H9 (cell line): ENCODE data around the gene XPNPEP2. TPM values are rescaled to one million over a fixed set of nuclear protein-coding genes. Genes with fewer than 3 reads are reported as not detected.

Experiments used
- DNase-seq: peaks from one replicate; pipeline ENCODE4 v3.0.0-alpha.2; 2017
- H2AFZ ChIP-seq: one replicate; pipeline ENCODE4 v1.6.1; 2013; ENCODE audit warnings: mild to moderate bottlenecking, low read length, control low read depth, moderate library complexity
- H2AK5ac ChIP-seq: 2 replicates; pipeline ENCODE4 v1.6.1; 2013; ENCODE audit warnings: low read length, control low read depth, mixed read lengths; ENCODE audit not compliant: insufficient read length
- H2BK120ac ChIP-seq: one replicate; pipeline ENCODE4 v1.6.1; 2013; ENCODE audit warnings: low read depth, mild to moderate bottlenecking, low read length, control low read depth, inconsistent platforms; ENCODE audit not compliant: poor library complexity, severe bottlenecking
- H2BK12ac ChIP-seq: 2 replicates; pipeline ENCODE4 v1.6.1; 2013; ENCODE audit warnings: low read length, control low read depth, mixed read lengths, low read depth; ENCODE audit not compliant: insufficient read length
- H2BK15ac ChIP-seq: 2 replicates; pipeline ENCODE4 v1.6.1; 2013; ENCODE audit warnings: low read depth, low read length, control low read depth
- H2BK20ac ChIP-seq: one replicate; pipeline ENCODE4 v1.6.1; 2013; ENCODE audit warnings: low read depth, mild to moderate bottlenecking, low read length, control low read depth, inconsistent platforms; ENCODE audit not compliant: poor library complexity, severe bottlenecking
- H2BK5ac ChIP-seq: 2 replicates; pipeline ENCODE4 v1.6.1; 2013; ENCODE audit warnings: low read length, control low read depth, mixed read lengths; ENCODE audit not compliant: insufficient read length
- H3K14ac ChIP-seq: 2 replicates; pipeline ENCODE4 v1.6.1; 2013; ENCODE audit warnings: low read length, control low read depth; ENCODE audit not compliant: insufficient read depth
- H3K18ac ChIP-seq: 2 replicates; pipeline ENCODE4 v1.6.1; 2013; ENCODE audit warnings: low read depth, mild to moderate bottlenecking, mixed read lengths, low read length, control low read depth; ENCODE audit not compliant: insufficient read length
- H3K23ac ChIP-seq: 2 replicates; pipeline ENCODE4 v1.6.1; 2013; ENCODE audit warnings: low read length, control low read depth, mixed read lengths, low read depth; ENCODE audit not compliant: insufficient read length
- H3K23me2 ChIP-seq: 2 replicates; pipeline ENCODE4 v1.6.1; 2013; ENCODE audit warnings: low read depth, mild to moderate bottlenecking, mixed read lengths, low read length, control low read depth; ENCODE audit not compliant: insufficient read length, poor library complexity, severe bottlenecking
- H3K27ac ChIP-seq: 2 replicates; pipeline ENCODE4 v1.5.1; 2013; ENCODE audit warnings: low read length, control low read depth, mixed read lengths, low read depth; ENCODE audit not compliant: insufficient read length
- H3K27me3 ChIP-seq: 2 replicates; pipeline ENCODE4 v1.6.1; 2013; ENCODE audit warnings: low read length, control low read depth, inconsistent platforms; ENCODE audit not compliant: insufficient read depth
- H3K4ac ChIP-seq: 2 replicates; pipeline ENCODE4 v1.6.1; 2013; ENCODE audit warnings: low read depth, mild to moderate bottlenecking, control low read depth, inconsistent platforms, low read length, moderate library complexity
- H3K4me1 ChIP-seq: 2 replicates; pipeline ENCODE4 v1.6.1; 2013; ENCODE audit warnings: low read length, control low read depth, inconsistent platforms; ENCODE audit not compliant: insufficient read depth
- H3K4me2 ChIP-seq: 2 replicates; pipeline ENCODE4 v1.6.1; 2013; ENCODE audit warnings: low read length, control low read depth, mixed read lengths; ENCODE audit not compliant: insufficient read length, insufficient read depth
- H3K56ac ChIP-seq: 2 replicates; pipeline ENCODE4 v1.6.1; 2013; ENCODE audit warnings: low read depth, mild to moderate bottlenecking, mixed read lengths, low read length, control low read depth; ENCODE audit not compliant: insufficient read length
- H3K79me1 ChIP-seq: 2 replicates; pipeline ENCODE4 v1.6.1; 2013; ENCODE audit warnings: low read depth, mild to moderate bottlenecking, moderate library complexity, low read length, control low read depth, inconsistent platforms; ENCODE audit not compliant: insufficient read depth, poor library complexity, severe bottlenecking
- H3K79me2 ChIP-seq: 2 replicates; pipeline ENCODE4 v1.6.1; 2013; ENCODE audit warnings: low read length, control low read depth, inconsistent platforms; ENCODE audit not compliant: insufficient read depth
- H3K9ac ChIP-seq: 2 replicates; pipeline ENCODE4 v1.6.1; 2013; ENCODE audit warnings: low read length, control low read depth, mixed read lengths; ENCODE audit not compliant: insufficient read length; ENCODE audit errors: extremely low read depth
- H3K9me3 ChIP-seq: one replicate; pipeline ENCODE4 v1.6.1; 2013; ENCODE audit warnings: low read depth, low read length, inconsistent platforms; ENCODE audit not compliant: control insufficient read depth
- H3T11ph ChIP-seq: one replicate; pipeline ENCODE4 v1.6.1; 2013; ENCODE audit warnings: mild to moderate bottlenecking, low read length, control low read depth, inconsistent platforms
- H4K20me1 ChIP-seq: one replicate; pipeline ENCODE4 v1.6.1; 2013; ENCODE audit not compliant: control insufficient read depth, insufficient read length, insufficient read depth
- H4K5ac ChIP-seq: 2 replicates; pipeline ENCODE4 v1.6.1; 2013; ENCODE audit warnings: low read depth, mild to moderate bottlenecking, mixed read lengths, low read length, control low read depth; ENCODE audit not compliant: insufficient read length
- H4K8ac ChIP-seq: replicated peaks from 2 replicates; pipeline ENCODE4 v1.6.1; 2013; ENCODE audit warnings: low read length, control low read depth, mixed read lengths, low read depth; ENCODE audit not compliant: insufficient read length
- H4K91ac ChIP-seq: 2 replicates; pipeline ENCODE4 v1.6.1; 2013; ENCODE audit warnings: low read depth, mild to moderate bottlenecking, moderate library complexity, mixed read lengths, low read length, control low read depth; ENCODE audit not compliant: insufficient read length
- H3K27ac Mint-ChIP-seq, 3 experiments: 2 replicates in 2 of 3; 3 replicates in 1 of 3; pipeline ENCODE4 v1.8.0; 2020 to 2021; ENCODE audit warnings: mixed read lengths in 3 of 3, mild to moderate bottlenecking in 1 of 3, moderate library complexity in 1 of 3
- H3K27me3 Mint-ChIP-seq: 2 replicates; pipeline ENCODE4 v1.8.0; 2021; ENCODE audit warnings: low read depth, mild to moderate bottlenecking, moderate library complexity, mixed read lengths
- H3K36me3 Mint-ChIP-seq, 3 experiments: 2 replicates in 2 of 3; 3 replicates in 1 of 3; pipeline ENCODE4 v1.8.0; 2020 to 2021; ENCODE audit warnings: low read depth in 3 of 3, mixed read lengths in 3 of 3; ENCODE audit not compliant: insufficient read depth in 1 of 3
- H3K4me1 Mint-ChIP-seq, 2 experiments: 2 replicates each; pipeline ENCODE4 v1.8.0; 2020; ENCODE audit warnings: mixed read lengths in 2 of 2
- H3K4me3 Mint-ChIP-seq, 2 experiments: 2 replicates in 1 of 2; 3 replicates in 1 of 2; pipeline ENCODE4 v1.8.0; 2020 to 2021; ENCODE audit warnings: mild to moderate bottlenecking in 2 of 2, mixed read lengths in 2 of 2, moderate library complexity in 1 of 2
- H3K9me3 Mint-ChIP-seq, 2 experiments: 2 replicates in 1 of 2; 3 replicates in 1 of 2; pipeline ENCODE4 v1.8.0; 2020; ENCODE audit warnings: mild to moderate bottlenecking in 2 of 2, mixed read lengths in 2 of 2, moderate library complexity in 1 of 2
- WGBS: extraction: QIAGEN DNeasy Blood & Tissue Kit; methylation state at CpG from one replicate; pipeline ENCODE4 v1.1.7; 2013; ENCODE audit warnings: missing lambda C conversion rate, low lambda C conversion rate, mixed read lengths; ENCODE audit not compliant: insufficient read length; ENCODE audit errors: extremely low coverage; 5-methylcytosine and 5-hydroxymethylcytosine counted together
- total RNA-seq: library from RNA; stranded (reverse); gene quantifications from 2 replicates; pipeline ENCODE4 v1.2.1, GENCODE V29; 2021
- TF ChIP-seq, protein P1 (sequence below): fragments of 200-600 bp; sonication (generic); conservative IDR thresholded peaks from 3 replicates; pipeline ENCODE4 v1.8.0; 2021; ENCODE audit warnings: antibody characterized with exemption, mild to moderate bottlenecking

XPNPEP2 gene
- total RNA-seq, 1 experiment from 2014 or later = 0.11 TPM

DNA sequence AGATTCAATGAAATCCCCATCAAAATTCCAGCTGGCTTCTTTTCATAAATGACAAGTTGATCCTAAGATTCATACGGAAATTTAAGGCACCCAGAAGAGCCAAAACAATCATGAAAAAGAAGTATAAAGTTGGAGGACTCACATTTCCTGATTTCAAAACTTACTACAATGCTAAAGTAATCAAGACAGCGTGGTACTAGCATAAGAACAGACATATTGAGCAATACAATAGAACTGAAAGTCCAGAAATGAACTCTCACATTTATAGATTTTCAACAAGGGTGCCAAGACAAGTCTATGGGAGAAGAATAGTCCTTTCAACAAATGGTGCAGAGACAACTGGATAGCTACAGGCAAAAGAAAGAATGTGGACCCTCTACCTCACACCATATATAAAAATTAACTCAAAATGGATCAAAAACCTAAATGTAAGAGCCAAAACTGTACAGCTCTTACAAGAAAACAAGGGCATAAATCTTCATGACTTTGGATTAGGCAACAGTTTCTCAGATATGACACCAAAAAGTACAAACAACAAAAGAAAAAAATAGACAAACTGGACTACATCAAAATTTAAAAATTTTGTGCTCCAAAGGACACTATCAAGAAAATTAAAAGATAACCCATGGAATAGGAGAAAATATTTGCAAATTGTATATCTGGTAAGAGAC is 69.5 kb downstream of the XPNPEP2 start:
- Histone ChIP-seq H2BK15ac (no peak overlapping the region), H3K27ac (no peak overlapping the region), H2BK120ac (no peak overlapping the region), H2BK5ac (no peak overlapping the region), H3K79me2 (no peaks in the 10 kb centered on the region), H3K14ac (no peak overlapping the region), H4K5ac (no peak overlapping the region), H4K8ac (no peak overlapping the region), H2AFZ (no peak overlapping the region), H2BK12ac (no peak overlapping the region), H2AK5ac (no peak overlapping the region), H3K79me1 (no peaks in the 10 kb centered on the region), H3T11ph (no peak overlapping the region), H3K9me3 (no peaks in the 10 kb centered on the region), H3K27me3 (no peaks in the 10 kb centered on the region), H3K56ac (no peak overlapping the region), H2BK20ac (no peak overlapping the region), H4K20me1 (no peaks in the 10 kb centered on the region), H3K18ac (no peak overlapping the region), H3K4me1 (no peaks in the 10 kb centered on the region), H3K23ac (no peak overlapping the region), H3K23me2 (no peaks in the 10 kb centered on the region), H3K9ac (no peak overlapping the region), H4K91ac (no peak overlapping the region), H3K4me2 (no peak overlapping the region), H3K4ac (no peak overlapping the region)
- H3K9me3 Mint-ChIP-seq = peaks cover 0 to 53% of the 10 kb centered on the region in 2 experiments; a peak in 2 of 5 replicates
- H3K27ac Mint-ChIP-seq = no peak overlapping the region
- H3K36me3 Mint-ChIP-seq = peaks cover 39 to 47% (median 40%) of the 10 kb centered on the region in 3 experiments
- TF ChIP-seq, protein P1, sequence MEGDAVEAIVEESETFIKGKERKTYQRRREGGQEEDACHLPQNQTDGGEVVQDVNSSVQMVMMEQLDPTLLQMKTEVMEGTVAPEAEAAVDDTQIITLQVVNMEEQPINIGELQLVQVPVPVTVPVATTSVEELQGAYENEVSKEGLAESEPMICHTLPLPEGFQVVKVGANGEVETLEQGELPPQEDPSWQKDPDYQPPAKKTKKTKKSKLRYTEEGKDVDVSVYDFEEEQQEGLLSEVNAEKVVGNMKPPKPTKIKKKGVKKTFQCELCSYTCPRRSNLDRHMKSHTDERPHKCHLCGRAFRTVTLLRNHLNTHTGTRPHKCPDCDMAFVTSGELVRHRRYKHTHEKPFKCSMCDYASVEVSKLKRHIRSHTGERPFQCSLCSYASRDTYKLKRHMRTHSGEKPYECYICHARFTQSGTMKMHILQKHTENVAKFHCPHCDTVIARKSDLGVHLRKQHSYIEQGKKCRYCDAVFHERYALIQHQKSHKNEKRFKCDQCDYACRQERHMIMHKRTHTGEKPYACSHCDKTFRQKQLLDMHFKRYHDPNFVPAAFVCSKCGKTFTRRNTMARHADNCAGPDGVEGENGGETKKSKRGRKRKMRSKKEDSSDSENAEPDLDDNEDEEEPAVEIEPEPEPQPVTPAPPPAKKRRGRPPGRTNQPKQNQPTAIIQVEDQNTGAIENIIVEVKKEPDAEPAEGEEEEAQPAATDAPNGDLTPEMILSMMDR = no peak
- no peaks in the 10 kb centered on the region for H3K4me1 Mint-ChIP-seq
- H3K4me3 Mint-ChIP-seq = no peak overlapping the region
- H3K27me3 Mint-ChIP-seq = no peaks in the 10 kb centered on the region; the same call in 1 of the 2 replicates
- no CpG with 5 or more reads among the region's 2 CpGs for WGBS
- DNase-seq = no peak
